Pancreas (tissue), 10 donors: ENCODE data around the gene C2CD4C. TPM values are rescaled to one million over a fixed set of nuclear protein-coding genes. Genes with fewer than 3 reads are reported as not detected.

ENCODE experiments used
- ATAC-seq, 4 donors: fragments of 200-7000 bp; cut with Tn5 transposase; one replicate each; pipeline versions ENCODE4 v1.8.0 to v1.9.1; 2020; ENCODE audit warnings: mild to moderate bottlenecking in 4 of 4, moderate library complexity in 4 of 4
- DNase-seq, 6 donors: peaks; one replicate each; pipeline ENCODE4 v3.0.0-alpha.2; 2020
- FAIRE-seq: peaks from 2 replicates; lab custom pipeline; 2012; peaks lifted over from hg19 to GRCh38; lab: Jason Lieb, UNC
- H3K27ac ChIP-seq, 4 donors: fragments of 200-600 bp; sonication (generic); 1 replicate in 3 of 4; 2 replicates in 1 of 4; pipeline versions ENCODE4 v1.5.0 to v1.8.0; 2020
- H3K27me3 ChIP-seq, 4 donors: fragments of 200-600 bp; one replicate each; pipeline ENCODE4 v1.8.0; 2021
- H3K36me3 ChIP-seq, 3 donors: fragments of 200-600 bp; sonication (generic) in 1 of 3; one replicate each; pipeline versions ENCODE4 v1.5.0 to v1.8.0; 2020 to 2021
- H3K4me1 ChIP-seq, 3 donors: fragments of 200-600 bp; one replicate each; pipeline ENCODE4 v1.8.0; 2021
- H3K4me3 ChIP-seq, 4 donors: fragments of 200-600 bp; sonication (generic) in 2 of 4; one replicate each; pipeline versions ENCODE4 v1.5.0 to v1.8.0; 2020 to 2021
- H3K9me3 ChIP-seq, 4 donors: fragments of 200-600 bp; one replicate each; pipeline ENCODE4 v1.8.0; 2021
- CTCF ChIP-seq, 4 donors: fragments of 200-600 bp; sonication (generic) in 3 of 4; IDR thresholded peaks; one replicate each; pipeline versions ENCODE4 v1.5.0 to v1.8.0; 2021; ENCODE audit warnings: antibody characterized with exemption in 4 of 4
- WGBS, 2 donors: extraction: QIAGEN DNeasy Blood & Tissue Kit; methylation state at CpG; one replicate each; pipeline ENCODE4 v1.1.7; 2013; 5-methylcytosine and 5-hydroxymethylcytosine counted together
- intact Hi-C, 3 donors: fragments of 100-400 bp; cut with DNase I; formaldehyde crosslinking; loops; one replicate each; pipeline versions ENCODE4 v1.11.1 to v1.14.2; 2022
- polyA plus RNA-seq, 2 donors: library from polyadenylated mRNA; stranded (reverse); fragments of 200-250 nt; gene quantifications; one replicate each; pipeline ENCODE4 v1.2.3, GENCODE V29; 2013
- total RNA-seq, 6 donors: library from RNA; stranded (reverse); fragmentation: NEBNext Ultra II Directional in 4 of 6; extraction: Animal tissue kit (Norgen Biotek cat#: 25700) in 4 of 6; gene quantifications; one replicate each; pipeline versions ENCODE4 v1.2.1 to v1.2.4, GENCODE V29; 2021 to 2023
- donor health status: healthy with polysubstance abuse.
- donor health status: DM: no; HTN: no; CAD: no; lungs with moderate emphysema.
- donor health status: DM: no; HTN: no; CAD: no.
- donor health status: control.
- donor health status: control.
- donor health status: Bipolar disorder and iron deficiency.
- donor health status: DM: yes; HTN: yes; CAD: no.
- donor health status: DM: no; HTN: no; CAD: no.
- donor health status: DM: no; HTN: no; CAD: no.
- donor health status: DM: yes; HTN: yes; CAD: no.

Gene C2CD4C
- total and polyA plus RNA-seq, 8 donors: 0.16 to 2.1 (median 0.90) TPM

- Histone ChIP-seq H3K9me3 (no peaks in the 10 kb centered on the region), H3K36me3 (no peaks in the 10 kb centered on the region), H3K4me3 (no peak overlapping the region), H3K4me1 (no peaks in the 10 kb centered on the region), H3K27me3 (no peaks in the 10 kb centered on the region), H3K27ac (no peak overlapping the region)
- TF ChIP-seq CTCF (IDR thresholded peaks at IDR 0.05): no peak
- DNase-seq (no peak), FAIRE-seq (no peak), ATAC-seq (no peak)
- intact Hi-C loops: no loop called here
- WGBS, 2 donors: 69 to 76% methylated on average over 13 of the region's 13 CpGs
Observed at GRCh38 chr19:369256-369655, 39.7 kb downstream of the C2CD4C start.

GRCh38 chr19:368630-369024 lies 40.3 kb downstream of the C2CD4C start:
- FAIRE-seq: no peak
- no peak overlapping the region for H3K4me3 ChIP-seq
- DNase-seq: no peak
- intact Hi-C loops: no loop called here
- TF ChIP-seq CTCF (IDR thresholded peaks at IDR 0.05): no peak
- H3K27ac ChIP-seq: no peak overlapping the region
- H3K27me3 ChIP-seq: no peaks in the 10 kb centered on the region
- no peaks in the 10 kb centered on the region for H3K36me3 ChIP-seq
- ATAC-seq: no peak
- H3K9me3 ChIP-seq: no peaks in the 10 kb centered on the region
- H3K4me1 ChIP-seq: no peaks in the 10 kb centered on the region
- WGBS, 2 donors: 56 to 57% methylated on average over 7 of the region's 7 CpGs

GRCh38 chr19:367963-368629 lies 40.9 kb downstream of the C2CD4C start:
- TF ChIP-seq CTCF (IDR thresholded peaks at IDR 0.05): no peak
- DNase-seq (no peak), FAIRE-seq (no peak), ATAC-seq (no peak)
- intact Hi-C loops: no loop called here
- Histone ChIP-seq H3K27me3 (no peaks in the 10 kb centered on the region), H3K4me3 (no peak overlapping the region), H3K36me3 (no peaks in the 10 kb centered on the region), H3K4me1 (no peaks in the 10 kb centered on the region), H3K27ac (no peak overlapping the region), H3K9me3 (no peaks in the 10 kb centered on the region)
- 53 to 72% methylated on average over 22 of the region's 22 CpGs for WGBS, 2 donors

- Histone ChIP-seq H3K36me3 (no peaks in the 10 kb centered on the region), H3K27ac (no peak overlapping the region), H3K9me3 (no peaks in the 10 kb centered on the region), H3K4me3 (no peak overlapping the region), H3K4me1 (no peaks in the 10 kb centered on the region), H3K27me3 (no peaks in the 10 kb centered on the region)
- ATAC-seq: no peak
- no peak for TF ChIP-seq CTCF (IDR thresholded peaks at IDR 0.05)
- no peak for FAIRE-seq
- DNase-seq: no peak
- WGBS, 2 donors: 69 to 77% methylated on average over 14 of the region's 14 CpGs
- intact Hi-C loops: no loop called here
Observed at GRCh38 chr19:367561-367960, 41.4 kb downstream of the C2CD4C start.

- DNase-seq (no peak), FAIRE-seq (no peak), ATAC-seq (no peak)
- H3K36me3 ChIP-seq: no peaks in the 10 kb centered on the region
- intact Hi-C loops: no loop called here
- WGBS, 2 donors: 77 to 89% methylated on average over 8 of the region's 8 CpGs
- no peak for TF ChIP-seq CTCF (IDR thresholded peaks at IDR 0.05)
- no peaks in the 10 kb centered on the region for H3K4me1 ChIP-seq
- no peak overlapping the region for H3K27ac ChIP-seq
- H3K4me3 ChIP-seq: no peak overlapping the region
- no peaks in the 10 kb centered on the region for H3K9me3 ChIP-seq
- no peaks in the 10 kb centered on the region for H3K27me3 ChIP-seq
Observed at GRCh38 chr19:366951-367350, 42.0 kb downstream of the C2CD4C start.
